Activated naive CD4-positive, alpha-beta T cell treated with anti-CD3 and anti-CD28 coated beads, Interleukin-2, amount 50 U/mL, for 24 hours (primary cell): ENCODE measurements around the gene MGST2.
"Not testable (repeated sequence)": the region's sequence is repeated elsewhere in the genome, so short reads cannot be mapped to it uniquely, and the experiment has no call there.

Experiments used
- H3K27ac Mint-ChIP-seq: one replicate; pipeline ENCODE4 v1.8.0; 2021; ENCODE audit warnings: mild to moderate bottlenecking, mixed read lengths
- H3K27me3 Mint-ChIP-seq: one replicate; pipeline ENCODE4 v1.8.0; 2021; ENCODE audit warnings: mixed read lengths
- H3K36me3 Mint-ChIP-seq: one replicate; pipeline ENCODE4 v1.8.0; 2021; ENCODE audit warnings: mixed read lengths
- H3K4me1 Mint-ChIP-seq: one replicate; pipeline ENCODE4 v1.8.0; 2021; ENCODE audit warnings: mixed read lengths
- H3K4me3 Mint-ChIP-seq: one replicate; pipeline ENCODE4 v1.8.0; 2021; ENCODE audit warnings: mild to moderate bottlenecking, mixed read lengths
- H3K9me3 Mint-ChIP-seq: one replicate; pipeline ENCODE4 v1.8.0; 2021; ENCODE audit warnings: mixed read lengths

The MGST2 gene

DNA sequence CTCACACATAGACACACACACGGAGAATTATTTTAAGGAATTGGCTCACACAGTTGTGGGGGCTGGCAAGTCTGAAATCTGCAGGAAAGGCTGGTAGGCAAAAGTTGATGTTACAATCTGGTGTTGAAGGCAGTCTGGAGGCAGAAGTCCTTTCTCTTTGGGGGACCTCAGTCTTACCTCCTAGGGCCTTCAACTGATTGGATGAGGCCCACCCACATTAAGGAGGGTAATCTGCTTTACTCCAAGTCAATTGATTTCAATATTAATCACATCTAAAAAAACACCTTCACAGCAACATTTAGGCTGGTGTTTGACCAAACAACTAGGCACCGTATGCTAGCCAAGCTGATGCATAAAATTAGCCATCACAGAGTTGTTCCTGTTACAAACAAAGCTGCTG lies 10.7 kb downstream of the MGST2 start:
- no peaks in the 10 kb centered on the region for H3K36me3 Mint-ChIP-seq
- no peaks in the 10 kb centered on the region for H3K27me3 Mint-ChIP-seq
- H3K4me3 Mint-ChIP-seq = no peak overlapping the region
- H3K27ac Mint-ChIP-seq = no peak overlapping the region
- H3K9me3 Mint-ChIP-seq = no peaks in the 10 kb centered on the region
- H3K4me1 Mint-ChIP-seq = no peaks in the 10 kb centered on the region

DNA sequence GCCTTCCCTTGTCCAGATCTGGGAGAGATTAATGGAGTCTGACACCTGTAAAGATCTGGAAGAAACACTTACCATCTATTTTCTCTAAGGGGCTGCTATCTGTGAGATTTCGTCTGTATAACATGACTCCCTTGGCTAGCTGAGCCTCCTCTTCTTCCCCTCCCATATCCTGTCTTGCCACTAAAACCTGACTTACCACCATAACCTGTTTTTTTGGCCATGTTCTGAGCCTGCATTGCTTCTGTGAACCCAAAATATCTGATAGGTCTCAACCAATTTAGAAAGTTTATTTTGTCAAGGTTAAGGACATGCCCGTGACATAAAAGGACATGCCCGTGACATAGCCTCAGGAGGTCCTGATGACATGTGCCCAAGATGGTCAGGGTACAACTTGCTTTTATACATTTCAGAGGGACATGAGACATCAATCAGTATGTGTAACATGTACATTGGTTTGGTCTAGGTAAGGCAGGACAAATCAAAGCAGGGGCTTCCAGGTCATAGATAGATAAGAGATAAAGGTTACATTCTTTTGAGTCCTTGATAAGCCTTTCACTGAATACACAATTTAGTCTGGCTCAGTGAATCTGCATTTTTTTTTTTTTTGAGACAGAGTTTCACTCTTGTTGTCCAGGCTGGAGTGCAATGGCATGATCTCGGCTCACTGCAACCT lies 11.4 kb downstream of the MGST2 start:
- Mint-ChIP-seq H3K9me3 (no peaks in the 10 kb centered on the region), H3K27me3 (no peaks in the 10 kb centered on the region), H3K27ac (no peak overlapping the region), H3K4me1 (no peaks in the 10 kb centered on the region), H3K4me3 (no peak overlapping the region), H3K36me3 (no peaks in the 10 kb centered on the region)

DNA sequence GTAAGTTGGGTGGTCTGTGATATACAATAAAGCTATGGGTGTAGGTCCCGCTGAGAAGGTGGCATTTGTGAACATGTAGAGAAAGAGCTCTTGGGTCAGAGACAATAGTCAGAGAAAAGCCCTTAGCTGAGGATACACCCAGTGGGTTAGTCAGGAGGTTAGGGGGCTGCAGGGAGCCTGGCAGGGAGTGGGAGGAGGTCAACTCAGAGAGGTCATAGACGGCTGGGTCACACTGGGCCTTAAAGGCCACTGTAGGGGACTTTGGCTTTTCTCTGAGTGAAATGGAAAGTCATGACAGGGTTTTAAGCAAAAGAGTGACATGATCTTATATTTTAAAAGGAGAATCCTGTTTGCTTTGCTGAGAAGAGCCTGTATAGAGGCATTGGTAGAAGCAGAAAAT lies 16.7 kb downstream of the MGST2 start:
- Mint-ChIP-seq H3K36me3 (peaks cover 2% of the 10 kb centered on the region), H3K27ac (no peak overlapping the region), H3K27me3 (no peaks in the 10 kb centered on the region), H3K4me3 (no peak overlapping the region), H3K9me3 (no peaks in the 10 kb centered on the region), H3K4me1 (peaks cover 4% of the 10 kb centered on the region)

DNA sequence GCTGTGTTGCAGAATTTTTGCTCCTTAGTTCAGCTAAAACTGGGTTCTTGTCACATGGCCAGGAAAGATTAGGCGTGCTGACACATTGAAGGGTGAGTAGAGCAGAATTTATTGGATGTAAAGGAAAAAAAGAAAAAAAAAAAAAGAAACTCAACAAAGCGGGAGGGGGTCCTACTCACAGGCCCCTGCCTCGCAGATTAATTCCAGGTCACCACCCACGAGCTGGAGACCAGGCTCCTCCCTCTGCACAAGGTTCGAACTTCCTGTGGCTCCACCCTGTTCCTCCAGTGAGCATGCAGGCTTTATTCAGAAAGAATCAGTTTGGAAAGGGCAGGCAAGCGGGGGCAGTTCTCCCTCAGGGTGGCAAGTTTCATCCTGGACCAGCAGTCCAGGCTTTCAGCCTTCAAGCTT lies 17.1 kb downstream of the MGST2 start:
- H3K9me3 Mint-ChIP-seq = no peaks in the 10 kb centered on the region
- peaks cover 2% of the 10 kb centered on the region for H3K36me3 Mint-ChIP-seq
- no peak overlapping the region for H3K4me3 Mint-ChIP-seq
- H3K4me1 Mint-ChIP-seq = peaks cover 4% of the 10 kb centered on the region
- no peaks in the 10 kb centered on the region for H3K27me3 Mint-ChIP-seq
- no peak overlapping the region for H3K27ac Mint-ChIP-seq

DNA sequence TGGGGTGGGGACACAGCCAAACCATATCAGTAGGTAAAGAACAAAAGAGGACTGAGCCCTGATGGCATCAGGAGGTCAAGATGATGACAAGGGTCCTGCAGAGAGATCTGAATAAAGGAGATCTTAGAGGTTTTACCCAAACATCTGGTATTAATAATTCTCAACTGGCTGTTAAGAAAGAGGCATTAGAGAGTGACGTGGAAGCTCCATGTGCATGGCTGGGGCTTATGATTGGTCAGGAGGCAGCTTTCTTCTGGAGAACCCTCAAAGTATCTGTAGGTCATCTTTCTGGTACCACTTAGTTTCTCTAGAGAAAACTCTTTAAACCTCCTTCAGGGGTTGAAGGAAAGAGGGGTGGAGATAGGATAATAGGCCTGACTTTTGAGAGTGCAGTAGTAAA lies 18.7 kb downstream of the MGST2 start:
- H3K27ac Mint-ChIP-seq = no peak overlapping the region
- H3K4me3 Mint-ChIP-seq = no peak overlapping the region
- peaks cover 2% of the 10 kb centered on the region for H3K36me3 Mint-ChIP-seq
- peaks cover 4% of the 10 kb centered on the region for H3K4me1 Mint-ChIP-seq
- no peaks in the 10 kb centered on the region for H3K27me3 Mint-ChIP-seq
- no peaks in the 10 kb centered on the region for H3K9me3 Mint-ChIP-seq

DNA sequence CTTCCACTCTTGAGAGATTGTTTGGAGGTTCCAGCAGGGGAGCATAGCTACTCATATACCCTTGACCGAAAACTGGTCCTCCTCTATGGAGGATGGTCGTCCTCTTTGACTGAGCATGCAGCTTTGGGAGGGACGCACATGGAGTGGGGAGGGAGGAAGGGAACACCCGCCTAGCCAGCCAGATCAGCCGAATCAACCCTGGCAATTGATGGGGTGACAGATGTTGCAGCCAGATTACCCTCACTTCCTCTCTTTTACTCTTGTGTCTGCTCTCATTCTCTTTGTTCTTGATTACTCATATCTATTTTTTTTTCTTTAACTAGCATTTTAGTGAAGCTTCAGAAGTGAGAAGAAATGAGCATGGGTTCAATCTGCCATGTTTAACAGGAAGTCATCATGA lies 19.6 kb downstream of the MGST2 start:
- Mint-ChIP-seq H3K4me1 (peaks cover 4% of the 10 kb centered on the region), H3K27ac (no peak overlapping the region), H3K36me3 (peaks cover 2% of the 10 kb centered on the region), H3K27me3 (no peaks in the 10 kb centered on the region), H3K9me3 (no peaks in the 10 kb centered on the region), H3K4me3 (no peak overlapping the region)

DNA sequence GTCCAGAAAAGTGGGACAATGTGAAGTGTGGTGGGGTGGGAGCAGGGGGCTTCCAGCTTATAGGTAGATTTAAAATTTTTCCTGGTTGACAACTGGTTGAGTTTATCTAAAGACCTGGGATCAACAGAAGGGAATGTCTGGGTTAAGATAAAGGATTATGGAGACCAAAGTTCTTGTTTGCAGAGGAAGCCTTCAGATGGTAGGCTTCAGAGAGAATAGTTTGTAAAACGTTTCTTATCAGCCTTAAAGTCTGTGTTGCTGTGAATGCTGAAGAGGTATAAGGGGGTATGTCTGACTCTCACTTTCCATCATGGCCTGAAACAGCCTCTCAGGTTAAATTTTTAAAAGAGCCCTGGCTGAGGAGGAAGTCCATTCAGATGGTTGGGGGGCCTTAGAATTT lies 20.5 kb downstream of the MGST2 start:
- no peaks in the 10 kb centered on the region for H3K27me3 Mint-ChIP-seq
- peaks cover 2% of the 10 kb centered on the region for H3K36me3 Mint-ChIP-seq
- H3K9me3 Mint-ChIP-seq = no peaks in the 10 kb centered on the region
- H3K27ac Mint-ChIP-seq = no peak overlapping the region
- H3K4me1 Mint-ChIP-seq = peaks cover 4% of the 10 kb centered on the region
- no peak overlapping the region for H3K4me3 Mint-ChIP-seq

DNA sequence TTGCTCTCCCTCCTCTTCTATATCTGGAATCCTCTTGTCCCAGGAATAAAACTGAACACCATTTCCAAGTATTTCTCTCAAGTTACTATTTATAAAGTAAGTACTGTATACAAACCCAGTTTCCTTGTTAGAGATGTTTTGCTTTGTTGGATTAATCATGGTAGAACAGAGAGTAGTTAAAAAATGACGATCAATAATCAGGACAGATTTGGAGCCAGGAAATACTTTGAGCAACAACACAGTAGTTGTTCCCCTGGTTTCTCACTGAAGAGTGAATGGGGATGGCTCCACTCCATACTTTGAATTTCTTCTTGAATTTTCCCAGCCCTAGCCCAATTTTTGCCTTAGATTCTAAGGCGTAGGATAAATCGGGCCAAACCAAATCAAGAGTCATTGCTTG lies 21.4 kb downstream of the MGST2 start:
- H3K4me1 Mint-ChIP-seq = peaks cover 4% of the 10 kb centered on the region
- H3K36me3 Mint-ChIP-seq = peaks cover 2% of the 10 kb centered on the region
- no peak overlapping the region for H3K4me3 Mint-ChIP-seq
- H3K27ac Mint-ChIP-seq = no peak overlapping the region
- no peaks in the 10 kb centered on the region for H3K9me3 Mint-ChIP-seq
- no peaks in the 10 kb centered on the region for H3K27me3 Mint-ChIP-seq

DNA sequence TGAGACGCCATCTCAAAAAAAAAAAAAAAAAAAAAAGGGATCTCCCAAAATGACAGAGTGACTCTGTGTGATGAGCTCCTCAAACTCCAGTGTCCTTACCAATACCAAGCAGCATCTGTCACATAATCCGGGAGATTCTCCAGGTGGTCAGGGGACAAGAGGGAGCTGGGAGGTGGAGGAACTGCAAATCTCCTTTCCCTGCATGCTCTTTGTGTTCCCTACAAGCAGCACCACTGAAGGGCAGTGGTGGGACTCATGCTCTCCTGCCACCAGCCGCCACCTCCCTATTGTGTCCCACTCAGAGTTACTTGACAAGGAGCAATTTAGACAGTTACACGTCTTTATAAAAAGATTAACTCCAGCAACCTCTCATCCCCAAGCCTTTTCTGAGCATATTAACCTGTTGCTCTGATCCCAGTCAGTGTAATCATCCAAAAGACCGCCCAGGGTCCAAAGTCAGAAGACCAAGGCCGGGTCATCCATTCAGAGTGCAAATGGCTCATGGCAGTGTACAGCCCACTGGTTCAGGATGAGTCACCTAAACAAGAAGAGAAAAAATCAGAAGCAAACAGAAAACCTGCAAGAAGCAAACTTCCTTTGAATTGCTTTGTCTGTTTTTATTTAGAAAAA lies 23.6 kb downstream of the MGST2 start:
- Mint-ChIP-seq H3K4me3 (no peak overlapping the region), H3K36me3 (no peaks in the 10 kb centered on the region), H3K27me3 (no peaks in the 10 kb centered on the region), H3K27ac (no peak overlapping the region), H3K4me1 (peaks cover 4% of the 10 kb centered on the region), H3K9me3 (no peaks in the 10 kb centered on the region)

DNA sequence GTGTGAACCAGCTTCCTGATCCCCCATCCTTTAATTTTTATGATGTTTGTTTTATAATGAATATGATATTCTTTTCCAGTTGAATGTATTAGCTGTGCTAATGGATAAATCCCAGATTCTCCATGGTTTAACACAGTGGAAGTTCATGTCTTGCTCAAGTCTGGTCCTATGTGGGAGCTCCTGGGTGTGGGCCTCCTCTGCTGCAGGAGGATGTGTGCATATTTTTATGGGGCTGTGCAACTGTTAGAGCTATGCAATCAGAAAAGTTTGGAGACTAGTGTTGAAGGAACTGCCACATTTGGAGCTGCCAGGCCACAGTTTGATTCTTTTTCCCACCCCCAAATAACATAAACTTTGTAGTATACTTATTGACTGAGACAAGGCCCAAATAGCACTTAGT lies 24.8 kb downstream of the MGST2 start:
- Mint-ChIP-seq H3K4me1 (peaks cover under 1% of the 10 kb centered on the region), H3K27ac (no peak overlapping the region), H3K36me3 (no peaks in the 10 kb centered on the region), H3K9me3 (no peaks in the 10 kb centered on the region), H3K27me3 (no peaks in the 10 kb centered on the region), H3K4me3 (no peak overlapping the region)

DNA sequence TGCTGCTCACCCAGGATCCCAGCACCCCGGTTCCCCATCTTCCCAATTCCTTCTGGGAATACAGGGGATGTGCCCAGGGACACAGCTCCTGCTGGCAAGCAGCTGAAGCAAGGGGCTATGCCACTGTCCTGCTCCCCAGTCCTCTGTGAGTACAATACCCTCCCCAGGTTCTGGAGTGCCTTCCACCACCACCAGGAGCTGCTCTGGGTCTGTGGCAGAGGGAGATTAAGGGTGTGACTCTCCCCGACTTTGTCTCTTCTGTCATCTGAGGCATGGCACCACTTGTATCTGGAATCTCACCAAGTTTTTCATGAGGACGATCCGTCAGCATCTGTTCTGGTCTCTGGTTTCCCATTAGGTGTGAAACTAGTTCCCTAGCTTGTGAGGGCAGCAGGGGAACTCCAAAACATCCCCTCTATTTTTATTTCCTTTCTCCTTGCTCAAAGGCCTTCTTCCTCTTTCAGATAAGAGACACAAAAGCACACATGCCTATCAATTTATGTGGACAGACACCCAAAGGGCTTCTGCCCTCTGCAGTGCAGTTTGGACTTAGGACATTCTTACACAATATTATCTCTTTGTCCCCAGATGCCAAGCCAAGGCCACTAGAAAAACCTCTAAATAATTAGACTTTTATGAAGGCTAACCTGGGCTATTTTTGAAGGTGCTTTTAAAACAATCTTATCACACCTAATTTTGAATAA lies 26.8 kb downstream of the MGST2 start:
- Mint-ChIP-seq H3K27ac (no peak overlapping the region), H3K27me3 (no peaks in the 10 kb centered on the region), H3K36me3 (peaks cover 2% of the 10 kb centered on the region), H3K9me3 (no peaks in the 10 kb centered on the region), H3K4me3 (no peak overlapping the region), H3K4me1 (no peaks in the 10 kb centered on the region)

DNA sequence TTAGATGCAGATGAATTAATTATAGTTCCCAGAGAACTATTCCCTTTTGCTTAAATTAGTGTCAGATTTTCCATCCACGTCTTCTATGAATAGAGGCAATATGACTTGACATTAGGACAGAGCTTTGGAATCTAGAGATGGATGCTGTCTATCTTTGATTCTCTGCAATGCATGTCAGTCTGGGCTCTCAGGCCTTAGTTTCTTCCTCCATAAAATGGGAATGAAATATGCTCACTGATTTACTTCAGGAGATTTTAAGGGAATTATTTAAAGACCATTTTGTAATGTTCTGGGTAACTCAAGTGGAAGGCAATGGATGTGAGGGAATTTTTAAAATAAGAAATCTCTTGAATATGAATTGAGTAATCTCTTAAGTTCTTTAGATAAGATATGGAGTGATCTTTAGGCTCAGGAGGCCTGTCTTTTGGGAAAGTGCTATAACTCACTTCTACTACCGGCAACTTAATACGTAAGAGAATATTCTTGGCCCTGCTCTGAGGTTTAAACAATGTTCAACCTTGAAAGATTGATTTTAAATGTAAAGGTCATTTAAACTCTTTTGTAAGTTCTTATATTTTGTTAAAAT lies 29.0 kb downstream of the MGST2 start:
- H3K4me1 Mint-ChIP-seq = no peaks in the 10 kb centered on the region

DNA sequence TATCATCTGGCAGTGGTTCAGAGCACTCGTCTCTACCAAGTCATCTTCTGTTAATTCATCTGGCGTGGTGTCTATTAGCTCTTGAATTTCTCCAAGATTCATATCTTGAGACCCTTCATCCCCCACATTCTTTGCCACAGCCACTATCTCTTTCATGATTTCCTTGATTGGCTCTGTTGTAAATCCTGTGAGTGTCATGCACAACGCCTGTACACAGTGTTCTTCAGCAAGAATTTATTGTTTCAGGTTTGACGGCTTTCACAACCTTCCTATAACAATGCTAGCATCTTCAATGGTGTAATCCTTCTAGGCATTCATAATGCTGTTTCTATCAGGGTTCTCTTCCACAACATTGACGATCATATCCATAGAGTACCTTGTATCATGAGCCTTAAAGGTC lies 30.9 kb downstream of the MGST2 start:
- no peaks in the 10 kb centered on the region for H3K9me3 Mint-ChIP-seq
- no peaks in the 10 kb centered on the region for H3K27me3 Mint-ChIP-seq
- H3K4me3 Mint-ChIP-seq = no peak overlapping the region
- peaks cover 2% of the 10 kb centered on the region for H3K36me3 Mint-ChIP-seq
- no peaks in the 10 kb centered on the region for H3K4me1 Mint-ChIP-seq
- H3K27ac Mint-ChIP-seq = no peak overlapping the region

More for the DNA sequence above, 29.0 kb downstream of the MGST2 start:
- Mint-ChIP-seq H3K36me3 (peaks cover 2% of the 10 kb centered on the region), H3K27me3 (no peaks in the 10 kb centered on the region), H3K27ac (no peak overlapping the region), H3K4me3 (no peak overlapping the region), H3K9me3 (no peaks in the 10 kb centered on the region)

DNA sequence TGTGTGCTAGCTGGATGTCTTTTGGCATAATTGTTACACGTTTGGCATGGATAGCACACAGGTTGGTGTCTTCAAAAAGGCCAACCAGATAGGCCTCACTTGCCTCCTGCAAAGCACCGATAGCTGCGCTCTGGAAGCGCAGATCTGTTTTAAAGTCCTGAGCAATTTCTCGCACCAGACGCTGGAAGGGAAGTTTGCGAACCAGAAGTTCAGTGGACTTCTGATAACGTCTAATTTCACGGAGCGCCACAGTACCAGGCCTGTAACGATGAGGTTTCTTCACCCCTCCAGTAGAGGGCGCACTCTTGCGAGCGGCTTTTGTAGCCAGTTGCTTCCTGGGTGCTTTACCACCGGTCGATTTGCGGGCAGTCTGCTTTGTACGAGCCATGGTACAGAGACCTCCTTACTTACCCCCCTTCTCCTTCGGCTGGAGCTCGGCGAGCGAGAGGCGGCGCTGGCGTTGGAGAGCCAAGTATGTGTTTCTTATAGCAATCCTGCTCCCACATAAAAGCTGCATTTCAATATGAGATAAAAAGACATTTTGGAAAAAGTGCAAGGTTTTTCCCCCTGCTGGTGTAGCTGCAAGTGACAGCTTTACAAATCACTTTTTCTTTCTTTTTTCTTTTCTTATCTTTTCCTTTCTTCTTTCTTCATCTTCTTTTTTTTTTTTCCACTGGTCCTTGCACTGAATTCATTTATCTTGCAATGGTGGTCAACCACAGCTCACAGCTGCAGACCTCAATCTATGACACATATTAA lies 32.7 kb downstream of the MGST2 start:
- not testable (repeated sequence) for H3K27ac Mint-ChIP-seq, H3K4me1 Mint-ChIP-seq, H3K9me3 Mint-ChIP-seq, H3K27me3 Mint-ChIP-seq, H3K4me3 Mint-ChIP-seq, H3K36me3 Mint-ChIP-seq

DNA sequence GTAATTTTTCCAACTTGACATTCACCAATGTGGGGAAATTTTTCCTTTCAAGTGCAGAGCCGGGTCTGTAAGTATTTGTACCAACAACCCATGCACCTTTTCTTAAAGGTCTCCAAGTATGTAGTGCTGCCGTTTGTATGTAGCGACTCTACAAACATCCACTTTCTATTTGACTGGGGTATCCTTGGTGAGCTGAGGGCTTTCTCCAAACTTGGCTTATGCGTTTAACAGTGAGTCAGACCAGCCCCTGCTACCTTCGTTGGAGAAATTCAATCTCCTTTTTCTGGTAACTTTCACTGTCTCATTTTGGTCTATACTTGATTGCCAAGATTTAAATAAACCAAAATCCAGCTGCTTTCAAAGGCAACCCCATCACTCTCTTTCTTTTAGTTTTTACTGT lies 34.9 kb downstream of the MGST2 start:
- Mint-ChIP-seq H3K4me1 (no peaks in the 10 kb centered on the region), H3K9me3 (peaks cover 5% of the 10 kb centered on the region), H3K27me3 (peaks cover 4% of the 10 kb centered on the region), H3K36me3 (peaks cover 5% of the 10 kb centered on the region), H3K4me3 (no peak overlapping the region), H3K27ac (no peak overlapping the region)
